ENCODE measurements around the gene FKBP15.
"Not testable (repeated sequence)": the region's sequence is repeated elsewhere in the genome, so short reads cannot be mapped to it uniquely, and the experiment has no call there.

FKBP15 gene

GRCh38 chr9:113250807-113251206 lies 29.7 kb upstream of the FKBP15 start:
- Histone ChIP-seq H3K27ac (ENCODE audit: low read depth, low read length) (no peak overlapping the region), H3K79me2 (ENCODE audit: control insufficient read depth, insufficient read depth, low read length, unreplicated experiment) (peaks cover 4% of the 10 kb centered on the region), H3K4me1 (ENCODE audit: control insufficient read depth, insufficient read depth, low read length, unreplicated experiment) (no peaks in the 10 kb centered on the region), H3K36me3 (ENCODE audit: insufficient read depth, low read length) (no peaks in the 10 kb centered on the region), H3K4me3 (ENCODE audit: low read depth, low read length) (no peak overlapping the region), H2AFZ (ENCODE audit: low read length, unreplicated experiment) (no peak overlapping the region), H3K27me3 (ENCODE audit: insufficient read depth, low read length) (no peaks in the 10 kb centered on the region)

- not testable (repeated sequence) for H3K36me3 ChIP-seq (ENCODE audit: insufficient read depth, low read length); H3K4me3 ChIP-seq (ENCODE audit: low read depth, low read length); H3K4me1 ChIP-seq (ENCODE audit: control insufficient read depth, insufficient read depth, low read length, unreplicated experiment); H3K27ac ChIP-seq (ENCODE audit: low read depth, low read length); H3K27me3 ChIP-seq (ENCODE audit: insufficient read depth, low read length); H2AFZ ChIP-seq (ENCODE audit: low read length, unreplicated experiment)
- peaks cover 12% of the 10 kb centered on the region for H3K79me2 ChIP-seq (ENCODE audit: control insufficient read depth, insufficient read depth, low read length, unreplicated experiment)
Measured at GRCh38 chr9:113249661-113250060, 28.6 kb upstream of the FKBP15 start.

- Histone ChIP-seq H3K4me1 (ENCODE audit: control insufficient read depth, insufficient read depth, low read length, unreplicated experiment) (no peaks in the 10 kb centered on the region), H3K36me3 (ENCODE audit: insufficient read depth, low read length) (no peaks in the 10 kb centered on the region), H3K4me3 (ENCODE audit: low read depth, low read length) (no peak overlapping the region), H3K27me3 (ENCODE audit: insufficient read depth, low read length) (no peaks in the 10 kb centered on the region), H2AFZ (ENCODE audit: low read length, unreplicated experiment) (no peak overlapping the region), H3K79me2 (ENCODE audit: control insufficient read depth, insufficient read depth, low read length, unreplicated experiment) (peaks cover 11% of the 10 kb centered on the region), H3K27ac (ENCODE audit: low read depth, low read length) (no peak overlapping the region)
Measured at GRCh38 chr9:113247640-113248039, 26.6 kb upstream of the FKBP15 start.

GRCh38 chr9:113246928-113247327 lies 25.9 kb upstream of the FKBP15 start:
- no peak overlapping the region for H3K27ac ChIP-seq (ENCODE audit: low read depth, low read length)
- H3K36me3 ChIP-seq (ENCODE audit: insufficient read depth, low read length) = no peaks in the 10 kb centered on the region
- H3K27me3 ChIP-seq (ENCODE audit: insufficient read depth, low read length) = no peaks in the 10 kb centered on the region
- no peak overlapping the region for H3K4me3 ChIP-seq (ENCODE audit: low read depth, low read length)
- peaks cover 7% of the 10 kb centered on the region for H3K79me2 ChIP-seq (ENCODE audit: control insufficient read depth, insufficient read depth, low read length, unreplicated experiment)
- H3K4me1 ChIP-seq (ENCODE audit: control insufficient read depth, insufficient read depth, low read length, unreplicated experiment) = no peaks in the 10 kb centered on the region
- no peak overlapping the region for H2AFZ ChIP-seq (ENCODE audit: low read length, unreplicated experiment)

- peaks cover 12% of the 10 kb centered on the region for H3K79me2 ChIP-seq (ENCODE audit: control insufficient read depth, insufficient read depth, low read length, unreplicated experiment)
- no peak overlapping the region for H3K27ac ChIP-seq (ENCODE audit: low read depth, low read length)
Measured at GRCh38 chr9:113245894-113246293, 24.8 kb upstream of the FKBP15 start.

GRCh38 chr9:113244556-113244955 lies 23.5 kb upstream of the FKBP15 start:
- H3K27me3 ChIP-seq (ENCODE audit: insufficient read depth, low read length) = no peaks in the 10 kb centered on the region
- H3K4me3 ChIP-seq (ENCODE audit: low read depth, low read length) = no peak overlapping the region
- H3K4me1 ChIP-seq (ENCODE audit: control insufficient read depth, insufficient read depth, low read length, unreplicated experiment) = no peaks in the 10 kb centered on the region
- H3K36me3 ChIP-seq (ENCODE audit: insufficient read depth, low read length) = no peaks in the 10 kb centered on the region
- H3K27ac ChIP-seq (ENCODE audit: low read depth, low read length) = no peak overlapping the region
- peaks cover 12% of the 10 kb centered on the region for H3K79me2 ChIP-seq (ENCODE audit: control insufficient read depth, insufficient read depth, low read length, unreplicated experiment)
- no peak overlapping the region for H2AFZ ChIP-seq (ENCODE audit: low read length, unreplicated experiment)

More at GRCh38 chr9:113245894-113246293, 24.8 kb upstream of the FKBP15 start:
- no peaks in the 10 kb centered on the region for H3K36me3 ChIP-seq (ENCODE audit: insufficient read depth, low read length)
- no peak overlapping the region for H3K4me3 ChIP-seq (ENCODE audit: low read depth, low read length)
- no peak overlapping the region for H2AFZ ChIP-seq (ENCODE audit: low read length, unreplicated experiment)
- H3K4me1 ChIP-seq (ENCODE audit: control insufficient read depth, insufficient read depth, low read length, unreplicated experiment) = no peaks in the 10 kb centered on the region
- H3K27me3 ChIP-seq (ENCODE audit: insufficient read depth, low read length) = no peaks in the 10 kb centered on the region

GRCh38 chr9:113241161-113241560 lies 20.1 kb upstream of the FKBP15 start:
- H3K4me3 ChIP-seq (ENCODE audit: low read depth, low read length) = no peak overlapping the region
- H3K79me2 ChIP-seq (ENCODE audit: control insufficient read depth, insufficient read depth, low read length, unreplicated experiment) = peaks cover 12% of the 10 kb centered on the region
- H3K36me3 ChIP-seq (ENCODE audit: insufficient read depth, low read length) = no peaks in the 10 kb centered on the region

GRCh38 chr9:113238859-113239232 lies 17.8 kb upstream of the FKBP15 start:
- Histone ChIP-seq H3K79me2 (ENCODE audit: control insufficient read depth, insufficient read depth, low read length, unreplicated experiment) (peaks cover 6% of the 10 kb centered on the region), H3K36me3 (ENCODE audit: insufficient read depth, low read length) (no peaks in the 10 kb centered on the region), H3K27me3 (ENCODE audit: insufficient read depth, low read length) (no peaks in the 10 kb centered on the region), H3K4me1 (ENCODE audit: control insufficient read depth, insufficient read depth, low read length, unreplicated experiment) (peaks cover 8% of the 10 kb centered on the region), H3K4me3 (ENCODE audit: low read depth, low read length) (no peak overlapping the region), H2AFZ (ENCODE audit: low read length, unreplicated experiment) (no peak overlapping the region), H3K27ac (ENCODE audit: low read depth, low read length) (no peak overlapping the region)

More at GRCh38 chr9:113241161-113241560, 20.1 kb upstream of the FKBP15 start:
- H3K27me3 ChIP-seq (ENCODE audit: insufficient read depth, low read length) = no peaks in the 10 kb centered on the region
- no peak overlapping the region for H3K27ac ChIP-seq (ENCODE audit: low read depth, low read length)
- no peak overlapping the region for H2AFZ ChIP-seq (ENCODE audit: low read length, unreplicated experiment)
- H3K4me1 ChIP-seq (ENCODE audit: control insufficient read depth, insufficient read depth, low read length, unreplicated experiment) = peaks cover 8% of the 10 kb centered on the region

- no peak overlapping the region for H2AFZ ChIP-seq (ENCODE audit: low read length, unreplicated experiment)
- no peaks in the 10 kb centered on the region for H3K36me3 ChIP-seq (ENCODE audit: insufficient read depth, low read length)
- no peak overlapping the region for H3K27ac ChIP-seq (ENCODE audit: low read depth, low read length)
- H3K79me2 ChIP-seq (ENCODE audit: control insufficient read depth, insufficient read depth, low read length, unreplicated experiment) = peaks cover 8% of the 10 kb centered on the region
- no peak overlapping the region for H3K4me3 ChIP-seq (ENCODE audit: low read depth, low read length)
- H3K27me3 ChIP-seq (ENCODE audit: insufficient read depth, low read length) = no peaks in the 10 kb centered on the region
- H3K4me1 ChIP-seq (ENCODE audit: control insufficient read depth, insufficient read depth, low read length, unreplicated experiment) = peaks cover 13% of the 10 kb centered on the region
Measured at GRCh38 chr9:113238202-113238858, 17.3 kb upstream of the FKBP15 start.

GRCh38 chr9:113237026-113237425 lies 15.9 kb upstream of the FKBP15 start:
- Histone ChIP-seq H3K36me3 (ENCODE audit: insufficient read depth, low read length) (no peaks in the 10 kb centered on the region), H3K4me3 (ENCODE audit: low read depth, low read length) (no peak overlapping the region), H3K27ac (ENCODE audit: low read depth, low read length) (no peak overlapping the region), H3K79me2 (ENCODE audit: control insufficient read depth, insufficient read depth, low read length, unreplicated experiment) (peaks cover 8% of the 10 kb centered on the region), H3K27me3 (ENCODE audit: insufficient read depth, low read length) (no peaks in the 10 kb centered on the region), H2AFZ (ENCODE audit: low read length, unreplicated experiment) (no peak overlapping the region), H3K4me1 (ENCODE audit: control insufficient read depth, insufficient read depth, low read length, unreplicated experiment) (peaks cover 20% of the 10 kb centered on the region)

- not testable (repeated sequence) for H3K79me2 ChIP-seq (ENCODE audit: control insufficient read depth, insufficient read depth, low read length, unreplicated experiment); H2AFZ ChIP-seq (ENCODE audit: low read length, unreplicated experiment); H3K27ac ChIP-seq (ENCODE audit: low read depth, low read length); H3K4me3 ChIP-seq (ENCODE audit: low read depth, low read length); H3K27me3 ChIP-seq (ENCODE audit: insufficient read depth, low read length); H3K36me3 ChIP-seq (ENCODE audit: insufficient read depth, low read length)
- H3K4me1 ChIP-seq (ENCODE audit: control insufficient read depth, insufficient read depth, low read length, unreplicated experiment) = peaks cover 20% of the 10 kb centered on the region
Measured at GRCh38 chr9:113235701-113236255, 14.7 kb upstream of the FKBP15 start.
